GM19035 (cell line): ENCODE data around the gene MAST3.
A peak's percentile ranks its signal among the peaks of the same experiment; 100 is the strongest.
"Not testable (repeated sequence)": the region's sequence is repeated elsewhere in the genome, so short reads cannot be mapped to it uniquely, and the experiment has no call there.

Source experiments
- ATAC-seq: cut with Tn5 transposase; IDR thresholded peaks from one replicate; pipeline ENCODE4 v1.9.1; 2021; ENCODE audit not compliant: unreplicated experiment

The MAST3 gene

DNA sequence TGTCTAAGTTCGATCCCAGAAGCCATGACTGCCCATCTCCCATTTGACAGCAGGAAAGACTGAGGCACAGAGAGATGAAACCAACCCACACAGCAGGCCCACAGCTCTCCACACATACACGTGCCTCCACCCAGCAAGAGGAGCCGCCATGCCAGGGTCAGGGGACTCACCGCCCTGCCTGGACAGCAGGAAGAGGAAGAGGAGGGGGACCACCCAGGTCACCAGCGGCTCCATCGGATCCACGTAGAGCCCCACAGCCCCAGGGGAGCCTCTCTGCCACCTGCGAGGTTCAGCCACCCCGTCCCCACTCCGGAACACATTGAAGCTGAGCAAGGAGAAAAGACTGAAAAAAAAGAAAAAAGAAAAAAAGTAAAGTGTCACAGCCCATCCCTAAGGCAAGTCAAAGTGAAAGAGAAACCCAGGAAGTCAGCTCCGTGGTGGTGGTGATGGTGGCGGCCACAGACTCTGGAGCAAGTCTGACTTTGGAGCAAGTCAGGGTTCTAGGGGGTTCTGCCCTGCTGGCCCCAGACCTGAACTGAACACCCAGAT is 10.9 kb upstream of the MAST3 start, which contains the start of gene IL12RB1:
Gene IL12RB1 (minus strand): TSS at position 345 of the 549 bp plus-strand sequence. CDS start 111 bp downstream, at position 234.
- ATAC-seq, result no peak

DNA sequence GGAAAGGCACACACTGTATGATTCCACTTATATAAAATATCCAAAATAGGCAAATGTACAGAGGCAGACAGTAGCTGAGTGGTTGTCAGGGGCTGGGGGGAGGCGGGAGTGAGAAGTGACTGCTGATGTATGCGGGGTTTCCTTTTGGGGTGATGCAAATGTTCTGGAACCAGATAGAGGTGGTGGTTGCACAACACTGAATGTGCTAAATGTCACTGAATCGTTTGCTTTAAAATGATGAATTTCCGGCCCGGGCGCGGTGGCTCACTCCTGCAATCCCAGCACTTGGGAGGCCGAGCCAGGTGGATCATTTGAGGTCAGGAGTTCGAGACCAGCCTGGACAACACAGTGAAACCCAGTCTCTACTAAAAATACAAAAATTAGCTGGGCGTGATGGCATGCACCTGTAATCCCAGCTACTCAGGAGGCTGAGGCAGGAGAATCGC is 8.5 kb upstream of the MAST3 start:
- peak; percentile 47 for ATAC-seq

GRCh38 chr19:18089726-18090125 is 7.9 kb upstream of the MAST3 start:
- ATAC-seq, result no peak

GRCh38 chr19:18090545-18091216 is 6.9 kb upstream of the MAST3 start:
- no peak for ATAC-seq

GRCh38 chr19:18091217-18091608 is 6.4 kb upstream of the MAST3 start:
- ATAC-seq, result no peak

DNA sequence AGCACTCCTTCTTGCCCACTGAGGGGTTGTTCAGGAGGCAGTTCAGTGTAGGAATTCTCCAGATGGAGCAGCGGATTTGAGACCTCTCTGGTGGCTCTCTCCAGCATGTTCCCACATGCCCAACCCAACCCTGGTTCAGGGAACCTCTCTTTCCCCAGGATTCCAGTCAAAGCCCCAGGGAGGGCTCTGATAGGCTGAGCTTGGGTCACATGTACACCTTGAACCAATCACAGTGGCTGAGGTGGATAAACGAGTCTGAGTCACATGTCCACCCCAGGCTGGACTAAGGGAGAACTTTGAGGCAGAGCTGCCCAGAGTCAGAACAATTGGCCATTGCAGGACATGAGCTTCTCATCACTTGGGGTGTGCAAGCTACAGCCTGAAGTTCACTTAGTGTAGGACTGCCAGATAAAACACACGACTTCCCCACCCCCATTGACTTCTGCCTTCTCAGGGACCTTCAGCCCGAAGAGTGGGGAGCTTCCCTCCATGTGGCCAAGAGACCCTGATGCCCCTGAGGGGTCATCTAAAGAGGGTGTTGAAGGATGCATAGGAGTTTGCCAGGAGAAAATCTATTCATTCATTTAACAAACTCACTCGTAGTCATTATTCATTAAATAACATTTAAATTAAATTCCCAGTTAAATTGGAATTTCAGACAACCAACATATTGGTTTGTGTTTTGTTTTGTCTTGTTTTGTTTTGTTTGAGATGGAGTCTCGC is 4.0 kb upstream of the MAST3 start:
- no peak for ATAC-seq

GRCh38 chr19:18096258-18096657 is 1.3 kb upstream of the MAST3 start:
- no peak for ATAC-seq

- peak; percentile 23 for ATAC-seq
Measured at GRCh38 chr19:18097993-18098890, 664 bp downstream of the MAST3 start.

- ATAC-seq, result peak; percentile 48
Measured at GRCh38 chr19:18098891-18099622, 1.5 kb downstream of the MAST3 start.

GRCh38 chr19:18099623-18099995 is 2.0 kb downstream of the MAST3 start:
- ATAC-seq, result no peak

- ATAC-seq, result no peak
Measured at GRCh38 chr19:18100710-18101109, 3.1 kb downstream of the MAST3 start.

GRCh38 chr19:18101268-18101667 is 3.7 kb downstream of the MAST3 start:
- no peak for ATAC-seq

DNA sequence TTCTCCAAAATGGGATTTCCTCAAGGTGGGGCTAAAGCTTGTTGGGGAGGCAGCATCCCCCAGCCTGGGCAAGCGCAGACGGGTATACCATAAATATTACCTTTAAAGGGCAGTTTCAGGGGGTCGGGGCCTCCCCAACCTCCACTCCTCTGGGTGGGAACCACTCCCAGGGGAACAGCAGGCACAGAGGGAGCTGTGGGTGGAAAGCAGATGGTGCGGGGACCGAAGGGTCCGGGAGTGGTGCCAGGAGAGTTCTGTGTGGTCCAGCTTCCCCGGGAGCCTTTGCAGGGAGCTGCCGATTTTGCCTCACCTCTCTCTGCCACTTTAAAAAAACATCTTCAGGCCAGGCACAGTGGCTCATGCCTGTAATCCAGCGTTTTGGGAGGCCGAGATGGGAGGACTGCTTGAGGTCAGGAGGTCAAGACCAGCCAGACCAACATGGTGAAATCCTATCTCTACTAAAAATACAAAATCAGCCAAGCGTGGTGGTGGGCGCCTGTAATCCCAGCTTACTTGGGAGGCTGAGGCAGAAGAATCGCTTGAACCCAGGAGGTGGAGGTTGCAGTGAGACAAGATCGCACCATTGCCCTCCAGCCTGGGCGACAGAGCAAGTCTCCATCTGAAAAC is 5.5 kb downstream of the MAST3 start:
- ATAC-seq, result no peak

GRCh38 chr19:18104793-18105131 is 7.2 kb downstream of the MAST3 start:
- peak; percentile 18 for ATAC-seq

DNA sequence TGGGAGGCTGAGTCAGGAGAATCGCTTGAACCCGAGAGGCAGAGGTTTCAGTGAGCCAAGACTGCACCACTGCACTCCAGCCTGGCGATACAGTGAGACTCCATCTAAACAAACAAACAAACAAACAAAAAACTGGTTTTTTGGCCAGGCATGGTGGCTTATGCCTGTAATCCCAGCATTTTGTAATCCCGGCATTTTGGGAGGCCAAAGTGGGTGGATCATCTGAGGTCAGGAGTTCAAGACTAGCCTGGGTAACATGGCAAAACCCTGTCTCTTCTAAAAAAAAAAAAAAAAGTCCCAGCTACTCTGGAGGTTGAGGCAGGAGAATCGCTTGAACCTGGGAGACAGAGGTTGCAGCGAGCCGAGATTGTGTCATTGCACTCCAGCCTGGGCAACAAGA is 7.7 kb downstream of the MAST3 start:
- not testable (repeated sequence) for ATAC-seq

DNA sequence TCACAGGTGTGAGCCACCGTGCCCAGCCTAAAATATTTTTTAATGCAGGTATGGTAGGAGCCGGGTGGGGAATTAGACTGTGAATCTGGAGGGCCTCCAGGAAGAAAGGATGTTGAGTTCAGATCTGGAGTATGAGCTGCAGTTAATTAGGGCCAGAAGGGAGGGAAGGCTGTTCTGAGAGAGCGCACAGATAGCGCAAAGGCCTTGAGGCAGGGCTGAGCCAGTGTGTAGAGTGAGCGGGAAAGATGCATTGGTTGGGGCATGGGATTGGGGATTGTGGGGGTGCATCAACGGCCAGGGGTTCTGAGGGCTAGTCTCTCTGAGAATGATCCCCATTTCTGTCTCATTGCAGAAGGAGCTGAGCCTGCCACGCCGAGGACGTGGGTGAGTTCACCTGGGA is 9.7 kb downstream of the MAST3 start:
- ATAC-seq, result no peak

DNA sequence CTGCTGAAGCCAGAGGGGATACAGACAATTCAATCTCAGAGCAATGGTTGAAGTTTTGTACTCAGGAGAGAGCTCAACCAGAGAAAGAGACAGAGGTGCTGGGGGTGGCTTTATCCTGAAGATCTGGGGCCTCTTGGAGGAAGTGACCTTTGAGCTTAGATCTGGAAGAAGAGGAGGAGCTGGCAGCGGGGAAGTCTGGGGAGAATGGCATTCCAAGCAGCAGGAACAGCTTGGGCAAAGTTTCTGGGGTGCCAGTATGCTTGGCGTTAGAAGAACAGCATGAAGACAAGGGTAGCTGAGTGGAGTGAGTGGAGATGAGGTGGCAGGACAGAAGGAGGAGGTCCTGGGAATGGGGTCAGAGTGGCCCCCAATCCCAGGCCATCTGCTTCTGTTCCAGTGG is 11.3 kb downstream of the MAST3 start:
- no peak for ATAC-seq

- no peak for ATAC-seq
Measured at GRCh38 chr19:18109341-18109732, 11.8 kb downstream of the MAST3 start.

DNA sequence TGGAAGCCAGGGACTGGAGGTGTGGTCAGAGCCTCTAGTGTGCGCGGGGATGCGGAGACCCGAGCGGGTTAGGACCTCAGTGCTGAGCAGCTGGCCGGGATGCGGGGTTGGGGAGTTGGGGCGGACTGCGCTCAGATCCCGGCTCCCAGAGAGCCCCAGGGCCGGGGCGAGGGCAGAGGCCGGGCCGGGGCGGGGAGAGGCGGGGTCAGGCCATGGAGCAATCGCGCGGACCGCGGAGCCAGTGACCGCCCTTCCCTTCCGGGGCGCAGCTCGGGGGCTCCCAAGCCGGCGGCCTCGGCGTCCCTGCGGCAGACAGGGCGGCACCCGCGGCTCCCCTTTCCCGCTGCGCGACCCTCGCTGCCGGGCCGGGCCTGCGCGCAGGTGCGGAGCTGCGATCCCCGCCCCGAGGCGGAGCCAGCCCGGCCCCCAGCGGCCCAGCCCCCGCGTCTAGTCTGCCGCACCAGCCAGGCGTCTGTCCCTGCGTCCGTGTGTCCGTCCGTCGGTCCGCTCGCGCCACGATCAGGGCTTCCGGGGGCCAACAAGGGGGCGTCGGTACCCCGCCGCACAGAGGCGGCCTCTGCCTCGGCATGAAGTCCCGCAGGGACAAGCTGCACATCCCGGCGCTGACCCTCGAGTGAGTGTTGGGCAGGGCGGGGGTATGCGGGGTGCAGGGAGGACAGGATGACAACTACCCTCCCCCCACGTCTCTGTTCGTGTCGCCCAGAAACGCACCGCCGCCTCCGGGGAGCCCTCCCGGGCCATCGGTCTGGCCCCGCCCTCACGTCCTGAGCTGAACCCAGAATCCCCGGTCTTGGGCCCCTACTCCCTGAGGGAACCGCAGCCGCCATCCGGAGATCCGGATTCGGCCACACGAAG is 12.4 kb downstream of the MAST3 start:
- ATAC-seq, result no peak
